ENCODE measurements around the gene OCA2.
"Not testable (repeated sequence)": the region's sequence is repeated elsewhere in the genome, so short reads cannot be mapped to it uniquely, and the experiment has no call there.

Gene OCA2

GRCh38 chr15:28098766-28099554, at the start of gene OCA2:
TSS of gene OCA2 (minus strand) at chr15:28099315. CDS start at chr15:28081874, 17,441 bp downstream.
- DNase-seq = no peak

DNA sequence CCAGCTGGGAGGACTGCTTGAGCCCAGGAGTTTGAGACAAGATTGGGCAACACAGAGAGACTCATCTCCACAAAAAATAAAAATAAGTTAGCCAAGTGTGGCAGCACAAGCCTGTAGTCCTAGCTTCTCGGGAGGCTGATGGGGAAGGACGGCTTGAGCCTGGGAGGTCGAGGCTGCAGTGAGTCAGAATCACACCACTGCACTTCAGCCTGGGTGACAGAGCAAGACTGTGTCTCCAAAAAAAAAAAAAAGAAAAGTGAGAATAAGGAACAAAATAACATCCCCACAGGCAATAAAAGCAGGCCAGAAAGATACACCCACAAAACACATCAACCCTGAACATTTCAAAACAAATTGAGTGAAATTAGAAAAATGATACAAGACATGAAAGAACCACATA, 48.7 kb upstream of the OCA2 start:
- no peak for DNase-seq

DNA sequence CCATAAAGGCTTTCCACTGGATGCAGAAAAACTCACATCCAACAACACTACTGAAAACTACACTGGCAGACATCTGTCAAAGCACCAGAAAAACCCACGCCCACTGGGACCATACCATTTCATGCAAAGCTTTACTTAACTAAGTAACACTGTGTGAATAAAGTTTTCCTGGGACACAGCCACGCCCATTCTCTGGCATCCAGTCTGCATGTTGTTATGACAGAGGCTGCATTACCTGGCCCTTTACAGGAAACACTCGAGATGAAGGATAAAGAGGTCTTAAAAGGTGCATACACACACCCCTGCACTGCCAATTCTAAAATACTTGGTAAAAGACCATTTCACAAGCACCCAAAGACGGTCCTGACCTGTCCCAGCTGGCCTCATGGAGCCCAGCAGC, 46.3 kb upstream of the OCA2 start:
- DNase-seq = not testable (repeated sequence)

- DNase-seq = no peak
Measured at GRCh38 chr15:28140062-28140461, 40.9 kb upstream of the OCA2 start.

DNA sequence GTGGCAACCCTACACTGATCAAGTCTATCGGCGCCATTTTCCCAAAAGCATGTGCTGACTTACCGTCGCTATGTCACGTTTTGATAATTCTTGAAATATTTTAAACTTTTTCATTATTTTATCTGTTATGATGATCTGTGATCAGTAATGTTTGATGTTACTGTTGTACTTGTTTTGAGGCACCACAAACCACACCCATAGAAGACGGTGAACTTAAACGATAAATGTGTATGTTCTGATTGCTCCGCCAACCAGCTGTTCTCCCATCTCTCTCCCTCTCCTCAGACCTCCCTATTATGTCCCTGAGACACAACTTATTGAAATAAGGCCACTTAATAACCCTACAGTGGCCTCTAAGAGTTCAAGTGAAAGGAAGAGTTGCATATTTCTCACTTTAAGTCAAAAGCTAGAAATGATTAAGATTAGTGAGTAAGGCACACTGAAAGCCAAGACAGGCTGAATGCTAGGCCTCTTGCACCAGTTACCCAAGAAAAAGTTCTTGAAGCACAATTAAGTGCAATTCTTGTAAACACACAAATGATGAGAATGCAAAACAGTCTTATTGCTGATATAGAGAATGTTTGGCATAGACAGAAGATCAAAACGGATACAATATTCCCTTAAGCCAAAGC, 38.4 kb upstream of the OCA2 start:
- not testable (repeated sequence) for DNase-seq

- DNase-seq = not testable (repeated sequence)
Measured at GRCh38 chr15:28136236-28136904, 37.3 kb upstream of the OCA2 start.

DNA sequence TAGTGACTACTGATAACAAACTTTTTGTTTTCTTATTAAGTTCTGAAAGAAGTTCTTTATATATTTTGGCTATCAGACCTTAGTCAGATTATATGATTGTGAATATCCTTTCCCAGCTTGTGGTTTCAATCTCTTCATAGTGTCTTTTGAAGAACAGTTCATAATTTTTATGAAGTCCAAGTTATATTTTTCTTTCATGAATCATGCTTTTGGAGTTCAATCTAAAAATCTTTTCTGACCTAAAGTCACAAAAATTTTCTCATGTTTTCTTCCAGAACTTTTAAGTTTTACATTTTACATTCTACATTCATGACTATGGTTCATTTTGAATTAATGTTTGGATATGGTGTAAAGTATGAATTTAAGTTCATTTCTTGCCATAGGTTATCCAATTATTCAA, 34.2 kb upstream of the OCA2 start:
- DNase-seq = no peak

GRCh38 chr15:28132524-28133275, 33.6 kb upstream of the OCA2 start:
- DNase-seq = no peak

- DNase-seq = no peak
Measured at GRCh38 chr15:28131946-28132345, 32.8 kb upstream of the OCA2 start.

DNA sequence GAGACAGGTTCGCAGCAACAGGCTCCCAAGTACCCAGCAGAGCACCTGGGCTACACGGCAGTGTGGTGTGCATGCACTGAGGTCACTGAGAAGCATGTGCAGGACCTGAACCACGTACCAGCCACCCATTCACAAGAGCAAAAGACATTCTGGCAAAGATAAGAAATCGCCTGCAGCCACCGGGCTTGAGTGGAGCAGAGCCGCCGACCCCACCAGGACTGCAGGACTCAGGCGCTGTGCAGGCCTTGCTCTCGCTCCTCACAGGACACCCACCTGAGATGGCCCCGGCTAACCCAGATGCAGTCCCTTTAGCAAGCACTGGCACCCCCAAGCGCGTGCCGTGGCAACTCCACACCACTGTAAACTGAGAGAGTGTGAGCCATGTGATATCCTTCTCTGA, 32.3 kb upstream of the OCA2 start:
- DNase-seq = no peak

GRCh38 chr15:28130651-28131050, 31.5 kb upstream of the OCA2 start:
- DNase-seq = no peak

GRCh38 chr15:28129231-28129848, 30.2 kb upstream of the OCA2 start:
- no peak for DNase-seq

GRCh38 chr15:28128031-28128430, 28.9 kb upstream of the OCA2 start:
- no peak for DNase-seq

DNA sequence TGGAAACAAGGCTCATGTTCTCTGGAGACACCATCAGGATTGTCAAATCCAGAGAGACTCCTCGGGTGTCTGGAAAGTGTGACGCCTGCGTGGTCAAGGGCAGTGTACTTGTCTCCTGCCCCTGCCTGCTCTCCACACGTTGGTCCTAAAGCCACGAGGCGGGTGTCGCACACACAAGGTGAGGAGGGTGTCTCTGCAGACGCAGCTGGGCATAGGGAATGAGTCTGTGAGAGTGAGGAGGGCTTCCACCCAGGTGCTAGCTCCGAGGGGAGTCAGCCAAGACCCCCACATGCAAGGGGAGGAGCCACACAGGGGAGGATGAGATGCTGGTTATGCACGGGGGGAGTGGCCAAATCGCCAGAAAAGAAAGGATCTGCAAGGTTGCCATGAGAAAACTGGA, 27.9 kb upstream of the OCA2 start:
- no peak for DNase-seq

- DNase-seq = no peak
Measured at GRCh38 chr15:28125673-28126651, 26.8 kb upstream of the OCA2 start.

DNA sequence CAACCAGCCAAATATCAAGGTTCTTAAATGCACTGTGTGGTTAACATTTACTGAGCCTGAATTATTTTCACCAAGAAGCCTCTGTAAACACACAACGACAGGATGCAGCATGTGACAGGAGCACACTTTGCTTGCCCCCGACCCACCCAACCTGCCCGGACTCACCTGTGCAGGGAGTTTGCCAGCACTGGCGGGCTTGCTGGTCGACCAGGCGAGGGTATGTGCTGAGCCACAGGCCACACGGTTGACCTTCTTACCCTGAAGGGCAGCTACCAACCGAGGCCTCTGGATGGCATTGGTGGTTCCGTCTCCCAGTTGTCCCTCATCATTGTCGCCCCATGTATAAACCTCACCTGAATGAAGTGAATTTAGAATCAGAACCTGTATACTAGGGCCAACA, 25.7 kb upstream of the OCA2 start:
- DNase-seq = no peak

GRCh38 chr15:28123408-28124023, 24.4 kb upstream of the OCA2 start:
- DNase-seq = no peak

DNA sequence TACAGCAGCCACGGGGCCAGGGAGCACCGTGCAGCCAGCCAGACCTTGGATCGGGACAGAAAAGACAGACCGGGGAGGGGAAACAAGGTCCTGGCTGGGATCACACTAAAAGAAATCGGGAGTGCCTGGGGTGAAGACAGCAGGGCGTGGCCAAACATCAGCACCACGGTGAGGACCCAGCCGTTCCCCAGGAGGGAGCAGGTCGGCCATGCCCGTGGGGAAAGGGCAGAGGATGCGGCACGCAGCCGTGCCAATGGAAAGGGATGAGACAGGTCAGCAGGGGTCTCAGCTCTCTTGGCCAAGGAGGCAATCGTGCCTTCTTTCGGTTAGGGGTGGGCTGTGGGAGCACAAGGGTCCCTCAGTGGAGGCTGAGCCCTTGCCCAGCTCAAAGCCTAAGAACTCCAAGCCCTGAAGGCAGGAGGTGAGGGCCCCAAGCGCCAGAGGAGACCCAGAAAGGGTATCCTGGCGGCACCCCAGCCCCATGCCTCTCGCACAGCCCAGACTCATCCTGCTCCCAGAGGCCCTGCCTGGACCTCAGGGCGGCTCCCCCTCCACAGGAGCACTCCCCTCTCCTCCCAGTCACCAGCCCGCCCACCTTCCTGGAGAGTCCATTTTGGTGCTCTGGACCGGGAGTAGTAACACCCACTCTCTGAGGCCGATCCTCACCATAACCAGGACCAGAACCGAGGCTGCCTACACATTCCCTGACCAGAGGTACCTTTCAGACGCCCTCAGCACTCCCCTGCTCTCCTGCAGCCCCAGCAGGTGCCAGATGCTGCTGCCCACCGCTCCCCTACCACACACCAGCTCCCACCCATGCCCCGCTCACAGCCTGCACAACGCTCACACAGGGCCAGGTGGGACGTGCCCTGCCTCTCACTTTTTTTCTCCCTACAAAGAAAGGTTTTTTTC, 23.2 kb upstream of the OCA2 start:
- DNase-seq = no peak

GRCh38 chr15:28121577-28121976, 22.5 kb upstream of the OCA2 start:
- DNase-seq = not testable (repeated sequence)

GRCh38 chr15:28120359-28120640, 21.2 kb upstream of the OCA2 start:
- no peak for DNase-seq

All from KG1 (cell line).